Measurements from ENCODE around the gene NRG2. TPM values are rescaled to one million over a fixed set of nuclear protein-coding genes. Genes with fewer than 3 reads are reported as not detected.

Gene NRG2
- total and polyA plus RNA-seq, 2 of the 8 experiments (the other 6 are each of a cell fraction or from before 2014, with no cell fraction given): 0.27 to 0.54 TPM

- TF ChIP-seq, protein P1, sequence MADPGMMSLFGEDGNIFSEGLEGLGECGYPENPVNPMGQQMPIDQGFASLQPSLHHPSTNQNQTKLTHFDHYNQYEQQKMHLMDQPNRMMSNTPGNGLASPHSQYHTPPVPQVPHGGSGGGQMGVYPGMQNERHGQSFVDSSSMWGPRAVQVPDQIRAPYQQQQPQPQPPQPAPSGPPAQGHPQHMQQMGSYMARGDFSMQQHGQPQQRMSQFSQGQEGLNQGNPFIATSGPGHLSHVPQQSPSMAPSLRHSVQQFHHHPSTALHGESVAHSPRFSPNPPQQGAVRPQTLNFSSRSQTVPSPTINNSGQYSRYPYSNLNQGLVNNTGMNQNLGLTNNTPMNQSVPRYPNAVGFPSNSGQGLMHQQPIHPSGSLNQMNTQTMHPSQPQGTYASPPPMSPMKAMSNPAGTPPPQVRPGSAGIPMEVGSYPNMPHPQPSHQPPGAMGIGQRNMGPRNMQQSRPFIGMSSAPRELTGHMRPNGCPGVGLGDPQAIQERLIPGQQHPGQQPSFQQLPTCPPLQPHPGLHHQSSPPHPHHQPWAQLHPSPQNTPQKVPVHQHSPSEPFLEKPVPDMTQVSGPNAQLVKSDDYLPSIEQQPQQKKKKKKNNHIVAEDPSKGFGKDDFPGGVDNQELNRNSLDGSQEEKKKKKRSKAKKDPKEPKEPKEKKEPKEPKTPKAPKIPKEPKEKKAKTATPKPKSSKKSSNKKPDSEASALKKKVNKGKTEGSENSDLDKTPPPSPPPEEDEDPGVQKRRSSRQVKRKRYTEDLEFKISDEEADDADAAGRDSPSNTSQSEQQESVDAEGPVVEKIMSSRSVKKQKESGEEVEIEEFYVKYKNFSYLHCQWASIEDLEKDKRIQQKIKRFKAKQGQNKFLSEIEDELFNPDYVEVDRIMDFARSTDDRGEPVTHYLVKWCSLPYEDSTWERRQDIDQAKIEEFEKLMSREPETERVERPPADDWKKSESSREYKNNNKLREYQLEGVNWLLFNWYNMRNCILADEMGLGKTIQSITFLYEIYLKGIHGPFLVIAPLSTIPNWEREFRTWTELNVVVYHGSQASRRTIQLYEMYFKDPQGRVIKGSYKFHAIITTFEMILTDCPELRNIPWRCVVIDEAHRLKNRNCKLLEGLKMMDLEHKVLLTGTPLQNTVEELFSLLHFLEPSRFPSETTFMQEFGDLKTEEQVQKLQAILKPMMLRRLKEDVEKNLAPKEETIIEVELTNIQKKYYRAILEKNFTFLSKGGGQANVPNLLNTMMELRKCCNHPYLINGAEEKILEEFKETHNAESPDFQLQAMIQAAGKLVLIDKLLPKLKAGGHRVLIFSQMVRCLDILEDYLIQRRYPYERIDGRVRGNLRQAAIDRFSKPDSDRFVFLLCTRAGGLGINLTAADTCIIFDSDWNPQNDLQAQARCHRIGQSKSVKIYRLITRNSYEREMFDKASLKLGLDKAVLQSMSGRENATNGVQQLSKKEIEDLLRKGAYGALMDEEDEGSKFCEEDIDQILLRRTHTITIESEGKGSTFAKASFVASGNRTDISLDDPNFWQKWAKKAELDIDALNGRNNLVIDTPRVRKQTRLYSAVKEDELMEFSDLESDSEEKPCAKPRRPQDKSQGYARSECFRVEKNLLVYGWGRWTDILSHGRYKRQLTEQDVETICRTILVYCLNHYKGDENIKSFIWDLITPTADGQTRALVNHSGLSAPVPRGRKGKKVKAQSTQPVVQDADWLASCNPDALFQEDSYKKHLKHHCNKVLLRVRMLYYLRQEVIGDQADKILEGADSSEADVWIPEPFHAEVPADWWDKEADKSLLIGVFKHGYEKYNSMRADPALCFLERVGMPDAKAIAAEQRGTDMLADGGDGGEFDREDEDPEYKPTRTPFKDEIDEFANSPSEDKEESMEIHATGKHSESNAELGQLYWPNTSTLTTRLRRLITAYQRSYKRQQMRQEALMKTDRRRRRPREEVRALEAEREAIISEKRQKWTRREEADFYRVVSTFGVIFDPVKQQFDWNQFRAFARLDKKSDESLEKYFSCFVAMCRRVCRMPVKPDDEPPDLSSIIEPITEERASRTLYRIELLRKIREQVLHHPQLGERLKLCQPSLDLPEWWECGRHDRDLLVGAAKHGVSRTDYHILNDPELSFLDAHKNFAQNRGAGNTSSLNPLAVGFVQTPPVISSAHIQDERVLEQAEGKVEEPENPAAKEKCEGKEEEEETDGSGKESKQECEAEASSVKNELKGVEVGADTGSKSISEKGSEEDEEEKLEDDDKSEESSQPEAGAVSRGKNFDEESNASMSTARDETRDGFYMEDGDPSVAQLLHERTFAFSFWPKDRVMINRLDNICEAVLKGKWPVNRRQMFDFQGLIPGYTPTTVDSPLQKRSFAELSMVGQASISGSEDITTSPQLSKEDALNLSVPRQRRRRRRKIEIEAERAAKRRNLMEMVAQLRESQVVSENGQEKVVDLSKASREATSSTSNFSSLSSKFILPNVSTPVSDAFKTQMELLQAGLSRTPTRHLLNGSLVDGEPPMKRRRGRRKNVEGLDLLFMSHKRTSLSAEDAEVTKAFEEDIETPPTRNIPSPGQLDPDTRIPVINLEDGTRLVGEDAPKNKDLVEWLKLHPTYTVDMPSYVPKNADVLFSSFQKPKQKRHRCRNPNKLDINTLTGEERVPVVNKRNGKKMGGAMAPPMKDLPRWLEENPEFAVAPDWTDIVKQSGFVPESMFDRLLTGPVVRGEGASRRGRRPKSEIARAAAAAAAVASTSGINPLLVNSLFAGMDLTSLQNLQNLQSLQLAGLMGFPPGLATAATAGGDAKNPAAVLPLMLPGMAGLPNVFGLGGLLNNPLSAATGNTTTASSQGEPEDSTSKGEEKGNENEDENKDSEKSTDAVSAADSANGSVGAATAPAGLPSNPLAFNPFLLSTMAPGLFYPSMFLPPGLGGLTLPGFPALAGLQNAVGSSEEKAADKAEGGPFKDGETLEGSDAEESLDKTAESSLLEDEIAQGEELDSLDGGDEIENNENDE (IDR thresholded peaks at IDR 0.05; ENCODE audit: insufficient replicate concordance, low read length): no peak
- TF ChIP-seq KDM4A (IDR thresholded peaks at IDR 0.05; ENCODE audit: low read depth, low read length, severe bottlenecking) (no peak), TEAD4 (IDR thresholded peaks at IDR 0.05; ENCODE audit: low read depth, low read length) (no peak), BRCA1 (IDR thresholded peaks at IDR 0.05; ENCODE audit: low read depth, low read length) (no peak), MAFK (IDR thresholded peaks at IDR 0.05; ENCODE audit: low read depth, low read length) (no peak), KDM5A (IDR thresholded peaks at IDR 0.05; ENCODE audit: low read length) (no peak), SRF (IDR thresholded peaks at IDR 0.05; ENCODE audit: low read depth, low read length) (no peak)
- TF ChIP-seq, protein P2, sequence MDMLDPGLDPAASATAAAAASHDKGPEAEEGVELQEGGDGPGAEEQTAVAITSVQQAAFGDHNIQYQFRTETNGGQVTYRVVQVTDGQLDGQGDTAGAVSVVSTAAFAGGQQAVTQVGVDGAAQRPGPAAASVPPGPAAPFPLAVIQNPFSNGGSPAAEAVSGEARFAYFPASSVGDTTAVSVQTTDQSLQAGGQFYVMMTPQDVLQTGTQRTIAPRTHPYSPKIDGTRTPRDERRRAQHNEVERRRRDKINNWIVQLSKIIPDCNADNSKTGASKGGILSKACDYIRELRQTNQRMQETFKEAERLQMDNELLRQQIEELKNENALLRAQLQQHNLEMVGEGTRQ (IDR thresholded peaks at IDR 0.05; ENCODE audit: low read length): no peak
Measured at GRCh38 chr5:139885172-139885856, 157.8 kb downstream of the NRG2 start (continued).

All from H1 (cell line).